Left renal pelvis (tissue), 4 donors: Measurements from ENCODE around the gene BTBD9. TPM values are rescaled to one million over a fixed set of nuclear protein-coding genes. Genes with fewer than 3 reads are reported as not detected.

Source experiments
- DNase-seq, 4 donors: peaks; one replicate each; pipeline ENCODE4 v3.0.0-alpha.2; 2013; ENCODE audit warnings: low read depth in 4 of 4, low spot score in 3 of 4
- polyA plus RNA-seq, 4 donors: library from polyadenylated mRNA; unstranded; fragments of 120-200 nt; gene quantifications; one replicate each; pipeline ENCODE4 v1.2.1, GENCODE V29; 2013; ENCODE audit not compliant: insufficient read length in 4 of 4

The BTBD9 gene
- polyA plus RNA-seq, 4 donors, result 12.0 to 15.9 (median 12.5) TPM

DNA sequence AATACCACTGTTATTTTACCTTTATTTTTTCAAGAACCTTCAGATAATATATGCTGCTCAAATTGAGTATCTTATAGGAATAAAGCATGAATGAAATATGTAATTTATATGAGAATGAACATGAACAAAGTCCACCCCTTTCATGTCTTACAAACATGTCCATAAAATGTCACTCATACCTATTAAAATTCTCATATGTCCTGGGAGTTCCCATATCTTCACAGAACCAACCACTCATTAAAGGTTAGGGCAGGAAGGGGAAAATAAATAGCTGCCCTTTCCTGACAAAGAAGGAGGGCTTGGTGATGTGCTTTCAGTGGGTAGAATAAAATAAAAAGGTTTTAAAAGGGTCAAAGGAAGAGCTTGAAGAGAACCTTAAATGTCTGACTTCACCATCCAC lies 125.3 kb downstream of the BTBD9 start:
- DNase-seq, result no peak

DNA sequence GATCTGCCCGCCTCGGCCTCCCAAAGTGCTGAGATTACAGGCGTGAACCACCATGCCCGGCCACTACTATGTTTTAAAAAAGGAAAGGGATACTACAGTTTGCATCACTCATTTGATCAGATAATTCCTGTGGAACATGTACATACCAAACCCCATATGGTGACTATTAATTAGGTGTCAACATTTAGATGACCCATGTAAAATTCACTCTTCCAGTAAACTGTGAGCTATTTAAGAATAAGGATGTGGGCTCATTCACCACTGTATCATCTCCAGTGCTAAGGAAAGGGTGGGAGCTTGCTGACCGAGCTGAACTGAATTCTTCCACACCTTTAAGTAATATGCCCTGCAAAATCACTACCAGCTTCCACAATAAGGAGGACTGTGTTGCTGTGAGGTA lies 127.5 kb downstream of the BTBD9 start:
- no peak for DNase-seq

DNA sequence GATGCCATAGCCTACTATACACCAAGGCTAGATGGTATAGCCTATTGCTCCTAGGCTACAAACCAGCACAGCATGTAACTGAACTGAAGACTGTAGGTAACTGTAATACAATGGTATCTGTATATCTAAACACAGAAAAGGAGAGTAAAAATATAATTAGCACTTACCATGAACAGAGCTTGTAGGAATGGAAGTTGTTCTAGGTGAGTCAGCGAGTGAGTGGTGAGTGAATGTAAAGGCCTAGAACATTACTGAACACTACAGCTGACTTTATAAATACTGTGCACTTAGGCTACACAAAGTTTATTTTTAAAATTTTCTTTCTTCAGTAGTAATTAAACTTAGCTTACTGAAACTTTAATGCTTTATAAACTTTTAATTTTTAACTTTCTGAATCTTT lies 129.5 kb downstream of the BTBD9 start:
- DNase-seq, result no peak

DNA sequence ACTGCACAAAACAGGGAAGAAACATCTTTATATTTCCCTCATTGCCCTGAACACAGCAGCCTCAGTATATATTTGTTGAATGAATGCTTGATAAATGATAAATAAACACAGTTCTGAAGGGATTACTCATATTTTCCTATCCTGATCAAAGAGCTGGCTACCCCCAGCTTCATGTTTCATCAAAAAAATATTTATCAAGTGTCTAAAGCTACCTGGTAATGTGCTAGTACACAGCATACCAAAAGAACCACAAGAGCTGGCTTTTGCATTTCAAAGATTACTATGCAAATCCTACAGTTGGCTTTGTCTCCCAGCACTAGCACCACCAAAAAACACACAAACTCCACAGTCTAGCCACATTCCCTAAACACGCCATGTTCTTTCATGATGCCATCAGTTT lies 130.0 kb downstream of the BTBD9 start:
- DNase-seq, result no peak

DNA sequence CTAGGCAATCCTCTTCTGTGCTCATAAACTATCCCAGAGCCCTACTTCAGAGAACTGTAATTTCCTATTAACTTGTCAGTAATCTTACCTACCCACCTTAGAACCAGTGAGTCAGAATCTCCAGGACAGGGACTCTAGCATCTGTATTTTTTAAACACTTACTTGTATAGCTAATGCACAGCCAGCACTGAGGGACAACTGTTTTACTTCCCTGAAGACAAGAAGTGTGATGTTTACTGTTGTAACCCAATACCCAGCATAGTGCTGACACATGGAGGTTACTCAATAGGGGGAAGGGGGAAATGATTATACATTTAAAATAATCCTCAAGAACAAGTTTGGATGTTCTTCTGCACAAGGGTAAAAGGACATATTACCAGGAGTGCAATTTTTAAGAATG lies 130.8 kb downstream of the BTBD9 start:
- DNase-seq, result no peak

DNA sequence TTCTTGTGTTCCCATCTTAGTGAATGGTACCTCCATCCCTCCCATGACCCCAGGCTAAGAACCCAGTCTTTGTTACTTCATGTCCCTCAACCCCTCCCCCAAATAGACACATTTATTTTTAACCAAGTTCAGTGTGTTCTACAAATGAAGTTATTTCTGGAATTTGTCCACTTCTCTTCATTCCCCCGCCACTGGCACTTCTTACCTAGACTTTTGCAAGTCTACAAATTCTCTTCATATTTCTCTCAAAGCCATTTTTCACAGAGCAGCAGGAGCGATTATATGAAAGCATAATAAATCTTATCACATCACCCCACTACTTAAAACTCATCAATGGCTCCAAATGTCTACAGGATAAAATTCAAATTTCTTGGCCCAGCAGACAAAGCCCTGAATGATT lies 131.4 kb downstream of the BTBD9 start:
- DNase-seq, result no peak

DNA sequence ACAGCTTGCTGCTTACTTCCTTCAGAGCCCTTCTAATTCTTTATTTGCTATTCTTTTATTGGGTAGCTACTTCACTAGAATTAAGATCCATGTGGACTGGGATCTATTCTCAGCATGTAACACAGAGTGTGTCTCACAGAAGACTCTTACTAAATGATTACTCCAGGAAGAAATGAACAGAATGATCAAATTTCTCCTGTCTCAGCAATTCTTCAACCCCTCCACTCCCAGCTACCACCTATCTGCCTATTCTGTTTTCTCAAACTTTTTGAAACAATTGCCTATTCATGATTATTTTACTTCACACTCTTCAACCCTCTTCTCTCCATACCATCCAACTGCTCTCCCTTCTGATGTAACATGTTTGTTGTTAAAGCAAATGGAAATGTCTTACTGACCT lies 132.6 kb downstream of the BTBD9 start:
- DNase-seq, result no peak

DNA sequence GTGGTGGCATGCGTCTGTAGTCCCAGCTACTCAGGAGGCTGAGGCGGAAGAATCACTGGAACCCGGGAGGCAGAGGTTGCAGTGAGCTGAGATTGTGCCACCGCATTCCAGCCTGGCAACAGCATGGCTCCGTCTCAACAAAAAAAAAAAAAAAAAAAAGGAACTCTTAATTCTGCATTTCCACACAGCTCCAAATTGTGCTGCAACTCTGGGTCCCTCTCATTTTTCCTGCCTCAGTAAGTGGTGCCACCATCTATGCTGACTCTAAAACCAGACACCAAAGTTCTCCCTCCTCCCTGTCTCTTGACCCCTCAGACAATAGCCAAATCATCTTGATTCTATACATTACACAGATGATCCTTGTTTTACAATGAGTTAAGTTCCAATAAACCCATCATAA lies 133.9 kb downstream of the BTBD9 start:
- no peak for DNase-seq

DNA sequence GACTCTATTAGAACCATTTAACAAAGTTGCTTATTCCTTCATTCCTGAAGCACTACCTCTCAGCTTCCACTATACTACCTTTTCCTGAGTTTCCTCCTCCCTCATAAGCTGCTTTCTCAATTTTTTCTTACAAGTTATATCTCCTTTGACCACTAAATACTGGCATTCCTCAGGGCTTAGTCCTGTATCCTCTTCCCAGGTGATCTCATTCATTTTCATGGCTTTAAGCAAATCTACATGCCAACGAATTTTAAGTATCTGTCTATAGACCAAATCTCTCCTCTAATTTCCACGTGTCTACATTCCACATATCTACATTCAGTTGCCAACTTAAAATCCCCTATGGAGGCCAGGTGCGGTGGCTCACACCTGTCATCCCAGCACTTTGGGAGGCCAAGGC lies 134.7 kb downstream of the BTBD9 start:
- no peak for DNase-seq

DNA sequence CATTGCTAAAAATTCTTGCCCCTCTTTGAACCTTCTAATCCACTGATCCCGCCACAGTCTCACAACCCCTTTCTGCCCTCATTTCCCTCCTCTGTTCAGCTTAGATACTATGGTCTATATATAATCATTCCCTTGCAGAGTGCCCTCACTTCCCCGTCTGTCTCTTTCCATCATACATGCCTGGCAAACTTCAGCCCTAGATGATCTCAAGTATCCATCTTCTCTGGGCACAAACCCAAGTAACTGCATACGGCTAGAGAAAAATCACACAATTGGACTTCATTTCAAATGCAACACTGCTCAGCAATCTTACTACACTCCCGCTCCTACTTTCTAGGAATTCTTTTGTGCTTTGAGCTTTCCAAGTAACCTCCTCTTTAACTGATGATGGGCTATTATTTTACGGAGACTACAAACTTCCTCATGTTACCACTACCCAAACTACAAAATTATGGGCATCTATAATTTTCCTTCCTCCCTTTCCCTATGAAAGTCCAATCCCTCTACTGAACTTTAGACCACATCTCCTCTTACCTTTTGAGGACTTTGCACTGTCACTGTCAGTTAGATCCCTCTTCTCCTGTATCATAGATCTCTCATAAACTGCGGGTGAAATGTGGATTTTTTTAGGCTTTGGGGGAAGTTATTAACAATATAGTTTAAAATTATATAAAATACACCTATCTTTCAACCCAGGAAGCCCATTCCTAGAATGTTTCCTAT lies 135.6 kb downstream of the BTBD9 start:
- no peak for DNase-seq

DNA sequence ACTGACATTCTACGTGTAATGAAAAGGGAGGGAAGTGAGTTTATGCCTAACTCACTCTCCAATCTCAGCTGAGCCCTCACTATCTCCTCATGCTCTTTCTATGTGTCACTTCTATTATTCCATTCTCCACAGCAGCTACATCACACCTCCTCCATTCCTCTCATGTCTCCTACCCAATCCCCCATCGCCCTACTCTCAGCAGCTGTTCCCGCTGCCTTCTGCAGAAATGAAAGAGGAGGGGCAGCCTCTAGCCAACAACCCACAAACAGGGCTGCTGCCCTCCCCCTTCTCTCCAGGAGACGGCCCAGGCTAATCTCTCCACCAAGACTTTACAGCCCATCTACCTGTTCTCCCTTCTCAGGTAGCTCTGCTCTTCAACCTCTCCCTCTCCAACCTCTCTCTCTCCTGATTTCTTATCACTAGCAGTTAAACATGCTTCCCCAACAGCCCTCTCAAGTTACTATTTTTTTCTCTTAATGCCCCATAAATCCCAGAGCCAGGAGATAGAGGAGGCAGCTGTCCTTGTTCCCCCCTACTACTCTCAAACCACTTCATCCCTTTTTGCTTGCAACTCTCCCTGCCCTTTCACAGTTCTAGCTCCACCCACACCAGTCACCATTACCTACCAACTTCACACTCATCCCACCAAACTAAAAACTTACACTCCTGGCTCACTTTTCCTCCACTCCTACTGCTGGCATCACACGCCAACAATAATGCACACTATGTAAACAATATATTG lies 136.5 kb downstream of the BTBD9 start:
- no peak for DNase-seq

DNA sequence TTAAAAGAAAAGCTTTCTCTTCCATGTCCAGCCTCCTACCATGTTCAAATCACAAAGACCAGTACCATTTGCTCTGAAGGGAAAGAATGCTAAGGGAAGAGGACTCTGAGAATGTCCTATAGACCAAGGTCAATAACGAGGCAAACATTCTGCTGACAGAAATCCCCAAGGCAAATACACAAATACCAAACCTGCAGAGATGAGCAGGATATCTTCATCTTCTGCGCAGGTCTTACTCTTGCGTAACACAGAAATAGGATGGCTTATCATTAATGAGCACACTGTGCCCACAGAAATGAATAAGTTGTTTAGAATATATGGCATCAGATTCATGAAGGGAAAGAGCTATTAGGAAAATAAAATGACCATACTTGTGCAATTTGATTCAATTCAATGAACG lies 137.3 kb downstream of the BTBD9 start:
- no peak for DNase-seq

DNA sequence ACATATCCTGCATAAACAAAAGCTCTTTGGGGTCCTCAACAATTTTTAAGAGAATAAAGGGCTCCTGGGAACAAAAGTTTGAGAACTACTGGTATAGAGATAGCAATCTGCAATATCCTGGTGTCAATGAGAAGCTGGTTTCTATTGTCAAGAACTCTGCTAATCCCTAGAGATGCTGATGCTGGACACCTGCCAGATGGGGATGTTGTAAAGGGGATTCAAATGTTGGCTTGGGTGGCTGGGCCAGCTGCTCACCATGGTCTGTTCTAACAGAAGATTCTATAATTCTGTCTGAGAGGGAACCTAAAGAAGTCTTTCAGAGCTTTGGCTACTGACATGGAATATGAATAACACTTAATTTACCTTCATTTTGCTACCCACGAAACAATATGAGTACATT lies 137.8 kb downstream of the BTBD9 start:
- DNase-seq, result no peak

DNA sequence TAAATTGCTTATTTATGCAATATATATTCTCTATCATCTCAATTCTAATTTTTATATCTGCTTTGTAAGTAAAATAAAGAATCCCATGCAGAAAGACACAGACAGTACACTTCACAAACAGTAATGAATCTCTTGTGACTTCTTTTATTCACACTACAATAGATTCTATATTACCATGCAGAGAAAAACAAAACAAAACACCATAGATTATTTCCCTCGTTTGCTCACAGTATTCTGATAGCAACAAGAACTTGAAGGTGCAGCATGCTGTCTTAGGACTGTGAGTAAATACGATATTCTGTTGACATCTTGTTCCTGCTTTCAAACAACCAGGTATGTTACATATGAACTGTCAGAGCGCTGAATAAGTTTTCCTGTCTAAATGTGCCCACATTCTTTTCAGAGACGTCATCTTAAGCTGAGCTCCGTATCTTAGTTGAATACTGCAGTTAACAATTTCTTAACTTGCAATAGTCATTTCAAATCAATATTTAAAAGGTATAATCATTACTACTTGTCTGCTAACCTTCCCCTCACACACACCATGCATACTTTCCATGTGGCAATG lies 140.1 kb downstream of the BTBD9 start:
- no peak for DNase-seq

DNA sequence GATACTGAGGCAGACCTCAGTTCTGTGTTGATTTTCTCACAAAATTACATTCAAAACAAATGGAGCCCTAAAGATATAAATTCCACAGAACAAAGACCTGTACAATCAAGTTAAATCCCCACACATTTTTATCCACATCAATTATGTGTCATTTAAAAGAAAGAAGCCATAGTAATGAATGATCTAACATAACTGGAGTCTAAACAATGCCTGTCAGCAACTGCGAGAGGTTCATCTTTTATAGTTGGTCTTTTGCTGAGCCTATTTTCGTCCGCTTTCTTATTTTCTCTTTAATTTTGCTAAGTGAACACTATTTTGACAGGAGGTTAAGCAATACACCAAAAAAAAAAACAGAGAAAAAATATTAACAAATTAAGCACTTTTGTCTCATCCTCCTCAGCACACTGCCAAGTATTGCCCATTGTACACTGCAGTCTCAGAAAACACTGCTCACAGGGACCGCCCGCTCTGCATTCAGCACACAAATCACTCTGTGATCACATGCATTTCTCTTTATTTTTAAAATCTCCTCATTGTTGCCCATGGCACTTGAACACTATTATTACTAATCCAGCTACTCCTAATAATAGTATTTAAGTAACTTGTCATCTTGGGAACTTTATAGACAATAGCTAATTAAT lies 140.8 kb downstream of the BTBD9 start:
- DNase-seq, result no peak

DNA sequence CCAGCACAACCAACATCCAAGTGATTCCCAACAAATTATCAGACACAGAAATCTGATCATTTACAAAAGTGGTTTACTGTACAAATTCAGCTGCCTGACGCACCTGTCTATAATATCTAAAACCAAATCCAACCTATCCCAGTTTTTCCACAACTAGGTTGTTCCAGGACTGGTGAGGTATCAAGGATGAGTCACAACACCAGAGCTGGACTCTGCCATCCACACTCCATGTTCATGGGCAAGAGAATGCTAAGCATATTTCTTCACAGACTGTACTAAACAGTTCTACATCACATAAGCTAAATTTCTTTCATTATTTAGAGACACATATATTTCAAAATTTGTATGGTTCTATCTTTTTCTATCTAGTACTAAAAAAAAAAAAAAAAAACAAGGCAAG lies 141.6 kb downstream of the BTBD9 start:
- no peak for DNase-seq

DNA sequence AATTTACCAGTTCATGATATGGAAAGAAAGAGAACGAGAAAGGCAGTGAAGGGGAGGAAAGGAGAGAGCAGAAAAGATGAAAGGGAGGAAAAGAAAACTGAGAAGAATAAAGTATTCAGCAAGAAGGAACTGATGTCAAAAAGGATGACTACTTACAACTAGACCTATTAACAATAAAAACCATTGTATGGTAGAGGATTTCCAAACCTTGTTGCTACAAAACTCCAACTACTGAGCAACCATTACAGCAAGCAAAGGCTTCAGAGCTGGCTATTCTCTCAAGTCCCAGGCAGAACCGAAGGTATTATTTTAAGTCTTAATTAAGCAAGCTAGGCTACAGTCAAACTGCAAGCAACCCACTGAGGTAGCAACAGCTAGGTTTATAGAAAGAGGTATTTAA lies 142.2 kb downstream of the BTBD9 start:
- DNase-seq, result no peak

DNA sequence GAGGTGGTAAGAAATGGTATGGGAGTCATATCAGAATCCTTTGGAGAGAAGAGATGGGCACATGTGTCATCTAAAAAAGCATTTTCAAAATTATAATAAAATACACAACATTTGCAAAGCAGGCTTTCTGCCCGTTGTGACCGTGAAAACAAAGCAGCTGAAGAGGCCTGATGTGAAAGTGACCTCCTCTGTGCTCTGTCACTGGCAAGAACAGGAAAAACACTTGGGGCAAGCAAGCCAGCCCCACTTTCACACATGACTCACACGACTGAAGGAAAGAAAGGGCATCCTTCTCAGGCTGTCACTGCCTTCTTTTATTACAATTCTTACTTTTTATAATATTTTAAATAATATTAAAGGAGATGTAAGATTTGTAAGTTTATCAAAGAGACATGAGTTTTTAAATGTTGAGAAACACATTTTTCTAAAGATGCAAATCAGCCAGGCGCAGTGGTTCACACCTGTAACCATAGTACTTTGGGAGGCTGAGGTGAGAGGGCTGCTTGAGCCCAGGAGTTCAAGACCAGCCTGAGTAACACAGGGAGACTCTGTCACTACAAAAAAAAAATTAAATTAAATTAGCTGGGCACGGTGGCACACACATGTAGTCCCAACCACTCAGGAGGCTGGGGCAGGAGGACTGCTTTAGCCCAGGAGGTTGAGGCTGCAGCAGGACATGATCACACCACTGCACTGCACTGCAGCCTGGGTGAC lies 143.7 kb downstream of the BTBD9 start:
- no peak for DNase-seq

DNA sequence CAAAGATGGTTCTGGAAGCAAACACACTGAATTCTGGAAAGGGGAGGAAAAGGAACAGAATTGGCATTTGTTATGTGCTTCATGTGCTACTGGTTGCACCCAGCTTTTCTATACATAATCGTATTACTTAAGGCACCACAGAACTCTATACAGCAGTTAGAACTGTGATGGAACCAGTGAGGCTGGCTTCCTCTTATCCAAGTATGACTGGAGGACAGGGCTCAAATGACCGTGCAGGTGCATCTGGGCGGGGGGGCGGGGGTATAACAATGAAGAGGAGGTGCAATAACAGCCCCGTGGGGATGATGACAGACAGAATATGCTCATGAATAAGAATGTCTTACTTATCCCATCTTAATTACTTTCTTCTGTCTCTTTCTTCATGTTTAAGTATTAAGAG lies 144.2 kb downstream of the BTBD9 start:
- DNase-seq, result no peak

DNA sequence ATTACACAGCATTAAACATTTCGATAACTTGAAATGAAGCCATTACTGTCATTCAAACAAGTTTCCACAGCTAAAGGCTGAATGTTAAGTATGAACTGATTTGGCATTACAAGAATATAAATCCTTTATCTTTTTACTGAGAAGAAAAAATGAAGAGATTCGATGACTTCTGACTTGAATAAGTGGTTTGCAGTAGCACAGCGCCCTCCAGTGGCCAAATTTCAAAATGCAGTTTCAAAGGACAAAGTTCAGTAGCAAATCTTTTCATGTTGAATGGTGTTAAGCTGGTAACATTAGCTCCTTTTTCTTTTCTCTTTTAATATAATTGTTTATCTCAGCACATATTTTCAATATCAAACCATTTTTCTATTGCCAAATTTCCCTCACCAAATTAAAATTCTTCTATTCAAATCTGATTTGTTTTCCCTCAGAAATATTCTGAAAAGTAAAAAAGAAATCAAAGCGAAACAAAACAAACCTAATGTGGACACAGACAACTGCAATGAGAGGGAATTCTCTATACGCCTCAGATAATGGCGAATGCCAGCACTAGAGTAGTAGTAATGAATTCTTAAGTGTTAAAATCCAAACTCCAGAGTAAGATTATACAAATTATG lies 145.7 kb downstream of the BTBD9 start:
- DNase-seq, result peak; percentile 41 to 61 (median 54)

DNA sequence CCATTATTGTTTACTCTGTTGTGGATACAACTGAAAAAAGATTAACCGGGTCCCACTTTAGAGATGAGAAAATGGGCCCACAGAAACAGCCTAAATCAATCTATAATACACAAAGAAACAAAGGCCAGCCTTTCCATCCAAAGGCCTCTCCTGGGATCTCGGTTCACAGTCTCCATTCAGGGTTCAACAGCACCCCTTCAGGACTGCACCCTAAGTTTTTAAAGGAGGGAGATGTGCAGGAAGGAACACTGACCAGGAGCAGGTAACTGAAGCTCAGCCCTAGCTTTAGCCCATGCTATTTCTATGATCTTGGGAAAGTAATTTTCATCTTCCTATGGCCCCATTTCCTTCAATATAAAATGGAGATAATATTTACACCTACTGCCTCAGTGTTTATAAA lies 147.7 kb downstream of the BTBD9 start:
- no peak for DNase-seq
